Thyroid gland (tissue), 4 donors: ENCODE data around the gene VMAC. TPM values are rescaled to one million over a fixed set of nuclear protein-coding genes. Genes with fewer than 3 reads are reported as not detected.
A peak's percentile ranks its signal among the peaks of the same experiment; 100 is the strongest.

ENCODE experiments used
- DNase-seq, 2 donors: peaks; one replicate each; pipeline ENCODE4 v3.0.0-alpha.2; 2019
- H3K27ac ChIP-seq, 3 donors: fragments of 200-600 bp; sonication (generic); 1 replicate in 2 of 3; 2 replicates in 1 of 3; pipeline ENCODE4 v1.5.1; 2016 to 2019; ENCODE audit warnings: mild to moderate bottlenecking in 1 of 3, moderate library complexity in 1 of 3
- H3K27me3 ChIP-seq: fragments of 200-600 bp; sonication (generic); one replicate; pipeline ENCODE4 v1.5.1; 2019
- H3K36me3 ChIP-seq, 2 donors: fragments of 200-600 bp; sonication (generic); one replicate each; pipeline ENCODE4 v1.5.1; 2016 to 2019
- H3K4me1 ChIP-seq, 2 donors: fragments of 200-600 bp; sonication (generic); one replicate each; pipeline ENCODE4 v1.5.1; 2017 to 2019
- H3K4me3 ChIP-seq, 3 donors: fragments of 200-600 bp; sonication (generic); replicated peaks in 1 of 3; 1 replicate in 2 of 3; 2 replicates in 1 of 3; pipeline ENCODE4 v1.5.1; 2016; ENCODE audit warnings: mild to moderate bottlenecking in 1 of 3
- H3K9me3 ChIP-seq: fragments of 200-600 bp; sonication (generic); one replicate; pipeline ENCODE4 v1.5.1; 2017
- POLR2A ChIP-seq, 2 donors: fragments of 450-650 bp; IDR thresholded peaks; one replicate each; pipeline ENCODE4 v1.6.1; 2017; ENCODE audit warnings: antibody characterized with exemption in 2 of 2, mild to moderate bottlenecking in 2 of 2, moderate library complexity in 1 of 2
- WGBS, 2 donors: methylation state at CpG; one replicate each; pipeline ENCODE4 v1.1.5; 2017; 5-methylcytosine and 5-hydroxymethylcytosine counted together
- intact Hi-C: fragments of 100-400 bp; cut with DNase I; formaldehyde crosslinking; loops from one replicate; pipeline ENCODE4 v1.15.1; 2023
- total RNA-seq, 4 donors: library from RNA; depleted of rRNA; stranded (reverse); fragments of >200 nt; gene quantifications; one replicate each; pipeline ENCODE4 v1.2.3, GENCODE V29; 2016
- TF ChIP-seq, protein P1 (sequence below), 6 experiments: fragments of 200-600 bp in 3 of 6; fragments of 450-650 bp in 3 of 6; sonication (generic) in 3 of 6; IDR thresholded peaks; one replicate each; pipeline ENCODE4 v1.5.1; 2016 to 2019; ENCODE audit warnings: antibody characterized with exemption in 6 of 6, mild to moderate bottlenecking in 2 of 6, inconsistent platforms in 1 of 6, moderate library complexity in 1 of 6

The VMAC gene
- total RNA-seq, 4 donors from 2014 or later = 14.3 to 27.2 (median 17.8) TPM

DNA sequence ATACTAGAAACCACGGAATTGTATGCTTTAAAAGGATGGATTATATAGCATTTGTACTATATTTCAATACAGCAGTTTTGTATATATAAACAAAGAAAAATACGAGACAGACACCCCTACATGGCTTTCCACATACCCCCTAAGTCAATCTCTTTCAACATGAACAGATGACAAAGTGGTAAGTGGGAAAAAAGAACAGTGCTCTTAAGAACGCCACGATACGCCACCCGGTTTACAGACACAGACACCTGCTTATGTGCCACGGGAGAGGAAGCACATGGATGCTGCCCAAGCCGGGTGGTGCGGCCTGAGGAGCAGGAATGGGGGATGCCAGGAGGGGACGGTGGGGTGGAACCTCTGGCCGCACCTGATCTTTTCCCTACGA lies 17.5 kb downstream of the VMAC start:
- peaks cover 58 to 79% of the 10 kb centered on the region in 2 donors for H3K36me3 ChIP-seq
- intact Hi-C loops = no loop called here

DNA sequence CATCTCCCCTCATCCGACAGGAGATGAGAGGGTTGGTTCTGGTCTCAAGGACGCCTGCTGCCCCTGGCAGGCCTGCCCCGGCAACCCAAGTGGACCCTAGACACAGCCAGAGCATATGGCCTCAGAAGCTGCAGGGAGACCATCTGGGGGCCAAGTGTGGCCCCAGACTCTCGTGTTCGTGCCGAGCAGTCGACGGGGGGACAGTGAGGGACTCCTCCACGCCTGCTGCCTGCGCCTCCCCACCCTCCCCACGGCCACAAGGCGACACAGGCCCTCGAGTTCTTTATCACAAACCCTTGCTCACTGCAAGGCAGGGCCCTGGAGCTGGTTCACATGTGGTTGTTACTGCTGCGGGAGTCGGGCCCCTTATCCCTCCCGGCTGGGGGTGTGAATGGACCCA lies 18.7 kb downstream of the VMAC start:
- H3K27ac ChIP-seq = no peak overlapping the region
- no peaks in the 10 kb centered on the region for H3K9me3 ChIP-seq
- DNase-seq = no peak
- 91% methylated on average over 16 of the region's 16 CpGs; no CpG with 5 or more reads in 1 of the 2 donors for WGBS, 2 donors
- peaks cover 4 to 15% of the 10 kb centered on the region in 2 donors for H3K4me1 ChIP-seq
- TF ChIP-seq, protein P1, sequence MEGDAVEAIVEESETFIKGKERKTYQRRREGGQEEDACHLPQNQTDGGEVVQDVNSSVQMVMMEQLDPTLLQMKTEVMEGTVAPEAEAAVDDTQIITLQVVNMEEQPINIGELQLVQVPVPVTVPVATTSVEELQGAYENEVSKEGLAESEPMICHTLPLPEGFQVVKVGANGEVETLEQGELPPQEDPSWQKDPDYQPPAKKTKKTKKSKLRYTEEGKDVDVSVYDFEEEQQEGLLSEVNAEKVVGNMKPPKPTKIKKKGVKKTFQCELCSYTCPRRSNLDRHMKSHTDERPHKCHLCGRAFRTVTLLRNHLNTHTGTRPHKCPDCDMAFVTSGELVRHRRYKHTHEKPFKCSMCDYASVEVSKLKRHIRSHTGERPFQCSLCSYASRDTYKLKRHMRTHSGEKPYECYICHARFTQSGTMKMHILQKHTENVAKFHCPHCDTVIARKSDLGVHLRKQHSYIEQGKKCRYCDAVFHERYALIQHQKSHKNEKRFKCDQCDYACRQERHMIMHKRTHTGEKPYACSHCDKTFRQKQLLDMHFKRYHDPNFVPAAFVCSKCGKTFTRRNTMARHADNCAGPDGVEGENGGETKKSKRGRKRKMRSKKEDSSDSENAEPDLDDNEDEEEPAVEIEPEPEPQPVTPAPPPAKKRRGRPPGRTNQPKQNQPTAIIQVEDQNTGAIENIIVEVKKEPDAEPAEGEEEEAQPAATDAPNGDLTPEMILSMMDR (IDR thresholded peaks at IDR 0.05) = no peak
- TF ChIP-seq POLR2A (IDR thresholded peaks at IDR 0.05) = no peak
- intact Hi-C loops = no loop called here
- H3K27me3 ChIP-seq = no peaks in the 10 kb centered on the region
- H3K36me3 ChIP-seq = peaks cover 53 to 81% of the 10 kb centered on the region in 2 donors
- no peak overlapping the region for H3K4me3 ChIP-seq

More for the DNA sequence above, 17.5 kb downstream of the VMAC start:
- no peak for DNase-seq
- Histone ChIP-seq H3K27ac (no peak overlapping the region), H3K4me1 (peaks cover 4 to 12% of the 10 kb centered on the region in 2 donors), H3K27me3 (no peaks in the 10 kb centered on the region), H3K9me3 (no peaks in the 10 kb centered on the region), H3K4me3 (no peak overlapping the region)
- WGBS, 2 donors = 92 to 93% methylated on average over 12 of the region's 12 CpGs
- TF ChIP-seq, protein P1 (IDR thresholded peaks at IDR 0.05) = no peak

DNA sequence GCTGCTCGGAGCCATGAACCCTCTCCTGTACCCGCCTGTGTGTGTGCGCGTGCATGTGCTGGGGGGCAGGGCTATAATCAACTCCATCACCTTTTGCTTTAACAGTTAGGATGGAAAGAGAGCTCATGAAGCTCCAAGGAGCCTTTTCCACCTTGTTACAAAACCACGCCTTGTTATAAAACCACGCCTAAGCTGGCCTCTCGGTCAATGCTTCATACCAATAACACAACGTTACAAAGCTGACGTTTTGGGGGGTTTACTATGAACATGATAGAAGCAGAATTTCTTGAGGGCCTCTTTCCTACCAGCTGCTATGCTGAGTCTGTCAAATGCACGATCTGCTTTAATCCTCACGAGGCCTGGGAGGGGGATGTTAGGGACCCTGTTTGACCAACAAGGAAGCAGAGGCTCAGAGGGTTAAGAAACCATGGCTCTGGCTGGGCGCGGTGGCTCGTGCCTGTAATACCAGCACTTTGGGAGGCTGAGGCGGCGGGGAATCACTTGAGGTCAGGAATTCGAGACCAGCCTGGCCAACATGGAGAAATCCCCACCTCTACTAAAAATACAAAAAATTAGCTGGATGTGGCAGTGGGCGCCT lies 21.3 kb downstream of the VMAC start:
- TF ChIP-seq, protein P1 (IDR thresholded peaks at IDR 0.05) = no peak
- TF ChIP-seq POLR2A (IDR thresholded peaks at IDR 0.05) = no peak
- intact Hi-C loops = no loop called here
- Histone ChIP-seq H3K9me3 (no peaks in the 10 kb centered on the region), H3K27ac (peak overlapping the region in 2 of 3 donors; percentile 45 to 65), H3K4me1 (peaks cover 4 to 15% of the 10 kb centered on the region in 2 donors), H3K27me3 (no peaks in the 10 kb centered on the region), H3K36me3 (peaks cover 69 to 74% of the 10 kb centered on the region in 2 donors), H3K4me3 (no peak overlapping the region)
- 92 to 95% methylated on average over 14 to 18 of the region's 18 CpGs for WGBS, 2 donors
- no peak for DNase-seq

DNA sequence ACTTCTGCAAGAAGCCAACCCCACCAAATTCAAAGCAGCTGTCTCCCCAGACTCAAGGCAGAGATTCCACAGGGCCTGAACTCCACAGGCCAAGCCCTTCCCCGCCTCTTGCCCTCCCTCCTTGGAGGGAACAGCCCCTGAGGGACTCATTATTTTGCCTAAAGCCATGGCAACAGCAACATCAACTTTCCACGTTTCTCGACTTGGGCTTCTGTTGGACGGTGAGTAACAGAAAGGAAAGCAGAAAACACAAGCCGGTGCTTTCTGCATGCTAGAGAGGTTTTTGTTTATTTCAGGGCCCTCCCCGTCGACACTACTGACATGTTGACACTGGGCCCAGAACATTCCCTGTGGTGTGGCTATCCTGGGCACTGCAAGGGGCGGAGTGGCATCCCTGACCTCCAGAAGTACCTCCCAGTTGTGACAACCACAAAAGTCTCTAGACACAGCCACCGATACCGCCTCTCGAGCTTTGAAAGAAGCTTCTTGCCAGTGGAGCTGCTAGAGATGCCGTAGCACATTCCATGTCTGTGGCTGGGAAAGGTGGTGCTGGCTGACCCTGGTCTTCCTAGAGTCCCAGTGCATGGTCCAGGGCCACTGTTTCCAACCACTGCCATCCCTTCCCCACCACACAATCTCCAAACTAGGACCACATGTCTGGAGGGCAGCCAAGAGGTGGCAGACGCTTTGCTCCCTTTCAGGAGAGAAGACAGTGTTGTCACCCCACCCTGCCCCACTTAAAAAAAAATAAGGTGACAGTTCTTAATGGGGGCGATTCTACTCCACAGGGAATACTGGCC lies 22.2 kb downstream of the VMAC start:
- intact Hi-C loops = no loop called here
- Histone ChIP-seq H3K36me3 (peaks cover 75 to 78% of the 10 kb centered on the region in 2 donors), H3K27me3 (no peaks in the 10 kb centered on the region), H3K4me3 (no peak overlapping the region), H3K4me1 (peaks cover 4 to 15% of the 10 kb centered on the region in 2 donors), H3K9me3 (no peaks in the 10 kb centered on the region), H3K27ac (peak overlapping the region in 2 of 3 donors; percentile 45 to 65)
- DNase-seq = peak in 1 of 2 donors; percentile 26
- TF ChIP-seq, protein P1 (IDR thresholded peaks at IDR 0.05) = no peak
- TF ChIP-seq POLR2A (IDR thresholded peaks at IDR 0.05) = no peak
- 56 to 71% methylated on average over 14 of the region's 14 CpGs for WGBS, 2 donors

DNA sequence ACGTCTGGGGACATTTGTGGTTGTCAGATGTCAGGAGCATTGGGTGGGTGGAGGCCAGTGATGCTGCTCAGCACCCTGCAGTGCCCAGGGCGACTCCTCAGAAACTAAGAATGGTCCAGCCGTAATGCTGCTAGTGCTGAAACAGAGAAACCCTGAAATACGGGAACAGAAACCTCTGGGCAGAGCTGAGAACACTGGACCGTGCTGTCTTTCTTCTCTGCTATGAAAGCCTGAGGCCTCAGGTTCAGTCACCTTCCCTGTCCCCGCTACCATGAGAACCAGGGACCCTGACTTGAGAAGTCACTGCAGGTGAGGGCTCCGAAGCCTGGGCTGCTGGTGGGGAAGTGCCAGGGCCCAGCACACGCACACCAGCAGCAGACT lies 22.8 kb downstream of the VMAC start:
- TF ChIP-seq, protein P1 (IDR thresholded peaks at IDR 0.05) = no peak
- no peaks in the 10 kb centered on the region for H3K9me3 ChIP-seq
- H3K4me1 ChIP-seq = peaks cover 4 to 15% of the 10 kb centered on the region in 2 donors
- WGBS, 2 donors = 85 to 93% methylated on average over 8 of the region's 8 CpGs
- peaks cover 80 to 81% of the 10 kb centered on the region in 2 donors for H3K36me3 ChIP-seq
- no peak for DNase-seq
- intact Hi-C loops = no loop called here
- no peak overlapping the region for H3K4me3 ChIP-seq
- H3K27me3 ChIP-seq = no peaks in the 10 kb centered on the region
- H3K27ac ChIP-seq = peak overlapping the region in 2 of 3 donors; percentile 45 to 65
